ENCODE results near the gene TBK1. TPM values are rescaled to one million over a fixed set of nuclear protein-coding genes. Genes with fewer than 3 reads are reported as not detected.

The TBK1 gene
- total RNA-seq, 1 experiment from 2014 or later: 23.6 TPM

- H4K8ac ChIP-seq (replicated peaks; ENCODE audit: insufficient read length, low read depth, low read length): no peak overlapping the region
- H2BK5ac ChIP-seq (ENCODE audit: insufficient read length, low read length): no peak overlapping the region
- no peak overlapping the region for H3K9ac ChIP-seq (ENCODE audit: extremely low read depth, insufficient read length, low read length)
- no peak overlapping the region for H2BK20ac ChIP-seq (ENCODE audit: low read depth, low read length, poor library complexity, severe bottlenecking)
- H3K4me1 ChIP-seq (ENCODE audit: insufficient read depth, low read length): no peaks in the 10 kb centered on the region
- no peak for DNase-seq
- no peaks in the 10 kb centered on the region for H3K23me2 ChIP-seq (ENCODE audit: insufficient read length, low read depth, low read length, poor library complexity, severe bottlenecking)
- WGBS (ENCODE audit: extremely low coverage, insufficient read length, low lambda C conversion rate): no CpG with 5 or more reads among the region's 5 CpGs
- no peak overlapping the region for H2BK120ac ChIP-seq (ENCODE audit: low read depth, low read length, poor library complexity, severe bottlenecking)
- H4K91ac ChIP-seq (ENCODE audit: insufficient read length, low read depth, low read length): no peak overlapping the region
- no peak overlapping the region for H3K4ac ChIP-seq (ENCODE audit: low read depth, low read length)
- H3K4me2 ChIP-seq (ENCODE audit: insufficient read depth, insufficient read length, low read length): no peak overlapping the region
- no peaks in the 10 kb centered on the region for H3K27me3 ChIP-seq (ENCODE audit: insufficient read depth, low read length)
- no peak overlapping the region for H3K27ac ChIP-seq (ENCODE audit: insufficient read length, low read depth, low read length)
- no peaks in the 10 kb centered on the region for H3K9me3 ChIP-seq (ENCODE audit: control insufficient read depth, low read depth, low read length)
- no peak for TF ChIP-seq CTCF (conservative IDR thresholded peaks at IDR 0.05)
- no peak overlapping the region for H3K56ac ChIP-seq (ENCODE audit: insufficient read length, low read depth, low read length)
- H3K27me3 Mint-ChIP-seq (ENCODE audit: low read depth): no peaks in the 10 kb centered on the region
- no peaks in the 10 kb centered on the region for H3K79me1 ChIP-seq (ENCODE audit: insufficient read depth, low read depth, low read length, poor library complexity, severe bottlenecking)
- peak overlapping the region in 2 of 3 experiments; percentile 14 to 59; a peak in 4 of 7 replicates for H3K27ac Mint-ChIP-seq
- no peak overlapping the region for H3K18ac ChIP-seq (ENCODE audit: insufficient read length, low read depth, low read length)
- no peak overlapping the region for H2BK12ac ChIP-seq (ENCODE audit: insufficient read length, low read depth, low read length)
- peaks cover 20 to 68% (median 62%) of the 10 kb centered on the region in 3 experiments; a peak in 6 of 7 replicates for H3K36me3 Mint-ChIP-seq (ENCODE audit: insufficient read depth in 1 of 3, low read depth in 3 of 3)
- H2BK15ac ChIP-seq (ENCODE audit: low read depth, low read length): no peak overlapping the region
- no peak overlapping the region for H3T11ph ChIP-seq (ENCODE audit: low read length)
- no peaks in the 10 kb centered on the region for H3K9me3 Mint-ChIP-seq
- H3K4me1 Mint-ChIP-seq: no peaks in the 10 kb centered on the region
- no peak overlapping the region for H3K14ac ChIP-seq (ENCODE audit: insufficient read depth, low read length)
- no peak overlapping the region for H4K5ac ChIP-seq (ENCODE audit: insufficient read length, low read depth, low read length)
- H2AK5ac ChIP-seq (ENCODE audit: insufficient read length, low read length): no peak overlapping the region
- no peak overlapping the region for H3K4me3 Mint-ChIP-seq
- no peaks in the 10 kb centered on the region for H3K79me2 ChIP-seq (ENCODE audit: insufficient read depth, low read length)
- no peak overlapping the region for H3K23ac ChIP-seq (ENCODE audit: insufficient read length, low read depth, low read length)
- H4K20me1 ChIP-seq (ENCODE audit: control insufficient read depth, insufficient read depth, insufficient read length): no peaks in the 10 kb centered on the region
- H2AFZ ChIP-seq (ENCODE audit: low read length): no peak overlapping the region
Observed at GRCh38 chr12:64468966-64469365, 17.0 kb downstream of the TBK1 start.
